Measurements from ENCODE around the gene VPS37B. TPM values are rescaled to one million over a fixed set of nuclear protein-coding genes. Genes with fewer than 3 reads are reported as not detected.

The VPS37B gene
- total and polyA plus RNA-seq, 5 donors from 2014 or later = 19.0 to 99.2 (median 21.3) TPM

DNA sequence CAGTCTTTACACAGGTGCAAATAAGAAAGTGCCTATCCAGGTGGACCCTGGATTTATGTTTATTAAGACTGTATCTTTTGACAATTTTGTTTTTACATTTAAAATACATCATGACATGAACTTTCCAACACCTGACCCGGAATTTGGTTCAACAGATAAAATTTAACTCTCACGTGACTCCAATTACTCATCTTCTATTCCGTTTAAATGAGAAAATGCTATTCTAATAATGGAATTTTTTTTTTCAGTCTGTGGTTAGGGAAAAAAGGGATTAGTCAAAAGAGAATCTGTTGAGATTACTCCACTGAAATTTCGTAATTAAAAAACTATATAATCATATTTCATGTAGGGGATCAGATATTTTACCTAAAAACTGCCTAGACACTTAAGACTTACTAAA, 11.1 kb downstream of the VPS37B start:
- H3K36me3 Mint-ChIP-seq = peaks cover 10% of the 10 kb centered on the region
- Histone ChIP-seq H3K4me3 (ENCODE audit: low read depth, low read length) (no peak overlapping the region), H3K36me3 (ENCODE audit: control insufficient read depth, insufficient read depth, low read length) (no peaks in the 10 kb centered on the region), H3K9me3 (ENCODE audit: control insufficient read depth in 2 of 2, low read length in 2 of 2) (no peaks in the 10 kb centered on the region), H3K4me1 (ENCODE audit: control insufficient read depth, insufficient read depth, low read length, poor library complexity, severe bottlenecking) (peaks cover 40% of the 10 kb centered on the region), H3K27ac (ENCODE audit: insufficient read depth, low read length, poor library complexity, severe bottlenecking) (no peak overlapping the region), H3K27me3 (ENCODE audit: control insufficient read depth, insufficient read depth, low read length) (no peaks in the 10 kb centered on the region)
- no peak overlapping the region for H3K4me3 Mint-ChIP-seq
- no peaks in the 10 kb centered on the region for H3K9me3 Mint-ChIP-seq
- H3K4me1 Mint-ChIP-seq = peaks cover 38 to 94% (median 67%) of the 10 kb centered on the region in 4 donors
- DNase-seq (no peak), ATAC-seq (ENCODE audit: low read depth in 2 of 2) (no peak)
- peak overlapping the region in 1 of 3 donors; percentile 69 for H3K27ac Mint-ChIP-seq
- H3K27me3 Mint-ChIP-seq = no peaks in the 10 kb centered on the region

DNA sequence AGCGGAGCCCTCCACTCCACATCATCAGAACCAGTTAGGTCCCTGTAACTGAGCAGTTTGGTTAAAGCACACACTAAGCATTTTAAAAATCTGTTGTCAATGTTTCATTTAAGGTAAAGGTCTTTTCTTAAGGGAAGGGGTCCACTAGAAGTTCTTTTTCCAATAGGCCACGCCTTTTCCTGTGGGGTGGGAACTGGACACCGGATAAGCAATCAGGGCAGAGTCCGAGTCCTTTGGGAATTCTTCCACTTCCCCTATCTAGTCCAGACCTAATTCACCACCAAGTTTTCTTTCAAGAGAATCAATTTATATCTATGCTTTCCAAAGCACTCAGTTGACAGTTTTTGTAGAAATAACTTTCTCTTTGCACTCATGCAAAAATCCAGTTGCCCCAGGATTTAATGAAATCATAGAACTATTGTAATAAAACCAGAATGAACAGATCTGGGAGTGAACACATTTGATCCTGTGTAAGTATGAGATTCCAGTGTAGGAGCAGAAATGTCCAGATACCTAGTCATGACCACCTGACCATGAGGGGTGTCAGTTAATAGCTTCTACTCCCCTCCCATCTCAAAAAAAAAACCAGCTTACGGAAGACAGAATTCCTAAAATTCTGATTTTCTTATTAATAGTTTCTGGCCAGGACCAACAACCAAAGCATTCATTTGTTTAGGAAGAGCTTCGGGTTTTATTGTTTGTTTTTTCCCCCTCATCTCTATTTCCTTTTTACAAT, 11.7 kb downstream of the VPS37B start:
- peak overlapping the region; percentile 7 to 69 (median 58) for H3K27ac Mint-ChIP-seq
- H3K27me3 Mint-ChIP-seq = no peaks in the 10 kb centered on the region
- DNase-seq (no peak), ATAC-seq (ENCODE audit: low read depth in 2 of 2) (no peak)
- peaks cover 38 to 94% (median 69%) of the 10 kb centered on the region in 4 donors for H3K4me1 Mint-ChIP-seq
- Histone ChIP-seq H3K27ac (ENCODE audit: insufficient read depth, low read length, poor library complexity, severe bottlenecking) (no peak overlapping the region), H3K4me3 (ENCODE audit: low read depth, low read length) (no peak overlapping the region), H3K4me1 (ENCODE audit: control insufficient read depth, insufficient read depth, low read length, poor library complexity, severe bottlenecking) (peaks cover 35% of the 10 kb centered on the region), H3K27me3 (ENCODE audit: control insufficient read depth, insufficient read depth, low read length) (no peaks in the 10 kb centered on the region), H3K36me3 (ENCODE audit: control insufficient read depth, insufficient read depth, low read length) (peaks cover under 1% of the 10 kb centered on the region), H3K9me3 (ENCODE audit: control insufficient read depth in 2 of 2, low read length in 2 of 2) (no peaks in the 10 kb centered on the region)
- H3K36me3 Mint-ChIP-seq = peaks cover 10% of the 10 kb centered on the region
- H3K9me3 Mint-ChIP-seq = no peaks in the 10 kb centered on the region
- peak overlapping the region in 1 of 4 donors; percentile 32 for H3K4me3 Mint-ChIP-seq

DNA sequence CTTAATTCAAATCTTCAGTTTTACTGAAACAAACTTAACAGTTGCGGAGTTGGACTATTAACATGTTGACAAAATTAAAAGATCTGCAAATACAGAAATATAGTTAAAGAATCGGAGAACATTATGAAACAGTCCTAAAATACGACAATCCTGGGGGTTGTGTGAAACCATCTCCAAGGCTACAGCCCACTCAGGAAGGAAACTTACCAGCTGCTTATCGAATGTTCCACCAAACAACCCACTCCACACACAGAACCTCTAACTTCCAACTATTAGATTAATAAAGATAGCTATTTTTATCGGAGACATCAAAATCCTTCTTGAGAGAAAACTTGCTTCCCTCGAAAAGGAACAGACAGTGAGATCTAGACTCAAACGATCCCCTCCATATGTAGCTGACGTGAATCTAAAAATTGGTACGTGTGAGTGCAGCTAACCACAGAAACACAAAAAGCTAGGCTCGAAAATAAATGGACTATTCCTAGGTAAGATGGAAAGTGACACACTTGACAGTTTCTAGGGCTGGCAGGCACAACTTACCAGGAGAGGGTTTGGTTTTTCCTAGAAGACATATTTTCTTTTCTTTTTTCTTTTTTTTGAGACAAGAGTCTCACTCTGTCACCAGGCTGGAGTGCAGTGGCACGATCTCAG, 12.9 kb downstream of the VPS37B start:
- Histone ChIP-seq H3K9me3 (ENCODE audit: control insufficient read depth in 2 of 2, low read length in 2 of 2) (no peaks in the 10 kb centered on the region), H3K27me3 (ENCODE audit: control insufficient read depth, insufficient read depth, low read length) (no peaks in the 10 kb centered on the region), H3K36me3 (ENCODE audit: control insufficient read depth, insufficient read depth, low read length) (peaks cover 5% of the 10 kb centered on the region), H3K27ac (ENCODE audit: insufficient read depth, low read length, poor library complexity, severe bottlenecking) (no peak overlapping the region), H3K4me1 (ENCODE audit: control insufficient read depth, insufficient read depth, low read length, poor library complexity, severe bottlenecking) (peaks cover 35% of the 10 kb centered on the region), H3K4me3 (ENCODE audit: low read depth, low read length) (no peak overlapping the region)
- H3K36me3 Mint-ChIP-seq = peaks cover 10% of the 10 kb centered on the region
- peak overlapping the region; percentile 17 to 31 (median 28) for H3K27ac Mint-ChIP-seq
- ATAC-seq (ENCODE audit: low read depth in 2 of 2) (no peak), DNase-seq (no peak)
- no peaks in the 10 kb centered on the region for H3K9me3 Mint-ChIP-seq
- H3K4me1 Mint-ChIP-seq = peaks cover 36 to 94% (median 65%) of the 10 kb centered on the region in 4 donors
- peak overlapping the region in 1 of 4 donors; percentile 32 for H3K4me3 Mint-ChIP-seq
- H3K27me3 Mint-ChIP-seq = no peaks in the 10 kb centered on the region

DNA sequence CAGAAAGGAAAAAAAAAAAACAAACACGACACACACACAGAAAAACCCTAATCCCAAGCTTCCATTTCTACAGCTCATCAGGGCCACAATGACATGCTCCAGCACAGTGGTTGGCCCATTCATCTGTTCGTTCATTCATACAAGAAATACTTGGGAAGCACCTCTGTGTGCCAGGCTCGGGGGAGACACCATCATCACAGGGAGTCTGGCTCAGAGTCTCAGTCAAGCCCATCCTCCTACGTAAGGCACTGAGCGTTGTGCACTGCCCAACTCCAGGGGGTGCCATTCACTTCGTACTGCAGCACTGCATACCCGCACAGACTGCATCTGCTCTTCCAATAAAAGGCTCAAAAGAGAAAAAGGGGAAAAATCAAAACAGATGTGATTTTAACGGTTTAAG, 15.3 kb downstream of the VPS37B start:
- Histone ChIP-seq H3K9me3 (ENCODE audit: control insufficient read depth in 2 of 2, low read length in 2 of 2) (no peaks in the 10 kb centered on the region), H3K4me1 (ENCODE audit: control insufficient read depth, insufficient read depth, low read length, poor library complexity, severe bottlenecking) (peaks cover 43% of the 10 kb centered on the region), H3K4me3 (ENCODE audit: low read depth, low read length) (no peak overlapping the region), H3K27ac (ENCODE audit: insufficient read depth, low read length, poor library complexity, severe bottlenecking) (no peak overlapping the region), H3K36me3 (ENCODE audit: control insufficient read depth, insufficient read depth, low read length) (peaks cover 5% of the 10 kb centered on the region), H3K27me3 (ENCODE audit: control insufficient read depth, insufficient read depth, low read length) (no peaks in the 10 kb centered on the region)
- DNase-seq (no peak), ATAC-seq (ENCODE audit: low read depth in 2 of 2) (no peak)
- Mint-ChIP-seq H3K27ac (peak overlapping the region; percentile 28 to 70 (median 32)), H3K9me3 (no peaks in the 10 kb centered on the region), H3K4me3 (peak overlapping the region in 2 of 4 donors; percentile 38 to 39), H3K4me1 (peaks cover 29 to 95% (median 67%) of the 10 kb centered on the region in 4 donors), H3K36me3 (peaks cover 7% of the 10 kb centered on the region), H3K27me3 (no peaks in the 10 kb centered on the region)

- Histone ChIP-seq H3K27ac (ENCODE audit: insufficient read depth, low read length, poor library complexity, severe bottlenecking) (no peak overlapping the region), H3K4me3 (ENCODE audit: low read depth, low read length) (no peak overlapping the region), H3K9me3 (ENCODE audit: control insufficient read depth in 2 of 2, low read length in 2 of 2) (no peaks in the 10 kb centered on the region), H3K36me3 (ENCODE audit: control insufficient read depth, insufficient read depth, low read length) (peaks cover 5% of the 10 kb centered on the region), H3K4me1 (ENCODE audit: control insufficient read depth, insufficient read depth, low read length, poor library complexity, severe bottlenecking) (peaks cover 47% of the 10 kb centered on the region), H3K27me3 (ENCODE audit: control insufficient read depth, insufficient read depth, low read length) (no peaks in the 10 kb centered on the region)
- peaks cover 31 to 100% (median 71%) of the 10 kb centered on the region in 4 donors for H3K4me1 Mint-ChIP-seq
- peak overlapping the region in 2 of 4 donors; percentile 38 to 39 for H3K4me3 Mint-ChIP-seq
- peaks cover 7% of the 10 kb centered on the region for H3K36me3 Mint-ChIP-seq
- no peaks in the 10 kb centered on the region for H3K27me3 Mint-ChIP-seq
- ATAC-seq (ENCODE audit: low read depth in 2 of 2) = no peak
- no peaks in the 10 kb centered on the region for H3K9me3 Mint-ChIP-seq
- no peak for DNase-seq
- peak overlapping the region; percentile 28 to 70 (median 32) for H3K27ac Mint-ChIP-seq
These were observed 15.7 kb downstream of the VPS37B start for GRCh38 chr12:122880155-122880667.

DNA sequence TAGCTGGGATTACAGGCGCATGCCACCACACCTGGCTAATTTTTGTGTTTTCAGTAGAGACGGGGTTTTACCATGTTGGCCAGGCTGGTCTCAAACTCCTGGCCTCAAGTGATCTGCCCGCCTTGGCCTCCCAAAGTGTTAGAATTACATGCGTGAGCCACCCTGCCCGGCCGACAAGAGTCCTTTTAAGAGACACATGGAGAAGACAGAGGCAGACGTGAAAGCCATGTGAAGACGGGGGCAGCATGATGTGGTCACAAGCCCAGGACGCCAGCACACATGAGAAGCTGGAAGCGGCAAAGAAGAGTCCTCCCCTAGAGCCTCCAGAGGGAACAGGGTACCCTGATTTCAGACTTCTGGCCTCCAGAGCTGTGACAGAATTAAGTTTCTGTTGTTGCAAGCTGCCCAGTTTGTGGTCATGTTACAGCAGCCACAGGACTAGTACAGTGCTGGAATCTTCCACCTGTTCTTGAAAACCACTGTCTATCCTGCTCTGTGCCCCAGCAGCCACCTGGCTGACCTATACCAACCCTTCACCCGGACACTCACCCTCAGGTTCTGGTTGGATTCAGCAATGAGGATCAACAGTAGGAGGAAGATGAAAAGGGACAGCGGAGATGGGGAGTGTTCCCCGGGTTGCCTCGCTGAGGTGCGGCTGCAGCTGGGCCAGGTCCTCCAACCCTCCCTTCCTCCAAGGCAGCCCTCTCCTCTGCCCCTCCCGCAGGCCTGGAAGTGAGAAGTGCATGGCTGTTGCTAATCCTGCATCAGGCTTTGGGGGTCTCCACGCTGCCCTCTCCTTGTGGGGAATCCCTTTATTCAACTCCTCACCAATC, 16.9 kb downstream of the VPS37B start:
- Histone ChIP-seq H3K4me1 (ENCODE audit: control insufficient read depth, insufficient read depth, low read length, poor library complexity, severe bottlenecking) (peaks cover 45% of the 10 kb centered on the region), H3K9me3 (ENCODE audit: control insufficient read depth in 2 of 2, low read length in 2 of 2) (no peaks in the 10 kb centered on the region), H3K27ac (ENCODE audit: insufficient read depth, low read length, poor library complexity, severe bottlenecking) (no peak overlapping the region), H3K4me3 (ENCODE audit: low read depth, low read length) (no peak overlapping the region), H3K27me3 (ENCODE audit: control insufficient read depth, insufficient read depth, low read length) (no peaks in the 10 kb centered on the region), H3K36me3 (ENCODE audit: control insufficient read depth, insufficient read depth, low read length) (peaks cover 5% of the 10 kb centered on the region)
- no peaks in the 10 kb centered on the region for H3K9me3 Mint-ChIP-seq
- H3K4me3 Mint-ChIP-seq = no peak overlapping the region
- H3K27me3 Mint-ChIP-seq = no peaks in the 10 kb centered on the region
- peak overlapping the region; percentile 70 to 89 (median 82) for H3K27ac Mint-ChIP-seq
- H3K36me3 Mint-ChIP-seq = peaks cover 7% of the 10 kb centered on the region
- DNase-seq = no peak
- ATAC-seq (ENCODE audit: low read depth in 2 of 2) = no peak
- peaks cover 36 to 95% (median 70%) of the 10 kb centered on the region in 4 donors for H3K4me1 Mint-ChIP-seq

- Mint-ChIP-seq H3K4me3 (peak overlapping the region in 1 of 4 donors; percentile 73), H3K27ac (peak overlapping the region in 2 of 3 donors; percentile 43 to 70), H3K9me3 (no peaks in the 10 kb centered on the region), H3K27me3 (no peaks in the 10 kb centered on the region), H3K36me3 (peaks cover 4% of the 10 kb centered on the region), H3K4me1 (peaks cover 34 to 95% (median 77%) of the 10 kb centered on the region in 4 donors)
- ATAC-seq (ENCODE audit: low read depth in 2 of 2) = no peak
- Histone ChIP-seq H3K36me3 (ENCODE audit: control insufficient read depth, insufficient read depth, low read length) (peaks cover 5% of the 10 kb centered on the region), H3K4me1 (ENCODE audit: control insufficient read depth, insufficient read depth, low read length, poor library complexity, severe bottlenecking) (peaks cover 65% of the 10 kb centered on the region), H3K27ac (ENCODE audit: insufficient read depth, low read length, poor library complexity, severe bottlenecking) (no peak overlapping the region), H3K27me3 (ENCODE audit: control insufficient read depth, insufficient read depth, low read length) (no peaks in the 10 kb centered on the region), H3K9me3 (ENCODE audit: control insufficient read depth in 2 of 2, low read length in 2 of 2) (no peaks in the 10 kb centered on the region), H3K4me3 (ENCODE audit: low read depth, low read length) (no peak overlapping the region)
- no peak for DNase-seq
These were observed 19.2 kb downstream of the VPS37B start for GRCh38 chr12:122876731-122877130.

Measured in CD4-positive, CD25-positive, alpha-beta regulatory T cell (primary cell).